ENCODE measurements around the gene AP2S1.
"Not testable (repeated sequence)": the region's sequence is repeated elsewhere in the genome, so short reads cannot be mapped to it uniquely, and the experiment has no call there.

- not testable (repeated sequence) for TF ChIP-seq CTCF, POLR2A (IDR thresholded peaks at IDR 0.05)
Observed at GRCh38 chr19:46882751-46883150, 32.1 kb upstream of the AP2S1 start.

Data from right lobe of liver (tissue), 4 donors.